ENCODE results near the gene MYO3B.
"Not testable (repeated sequence)": the region's sequence is repeated elsewhere in the genome, so short reads cannot be mapped to it uniquely, and the experiment has no call there.

MYO3B gene

DNA sequence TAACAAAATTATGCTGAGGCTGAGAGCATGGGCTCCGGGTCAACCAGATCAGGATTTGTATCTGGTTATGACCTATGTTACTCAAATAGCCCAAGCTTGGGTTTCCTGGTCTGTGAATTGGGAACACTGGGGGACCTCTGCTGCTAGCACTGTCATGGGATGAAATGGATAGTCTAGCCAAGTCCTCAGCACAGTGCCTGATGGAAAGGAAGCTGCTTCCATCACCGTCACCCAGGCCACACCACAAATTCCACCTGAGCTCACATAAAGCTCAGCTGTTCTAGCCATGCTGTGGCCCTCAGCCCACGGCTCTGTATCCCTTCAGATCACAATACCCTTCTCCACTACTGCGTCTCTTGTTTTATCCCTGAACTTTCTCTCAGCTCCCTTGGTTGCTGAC, 357.6 kb downstream of the MYO3B start:
- Histone ChIP-seq H3K4me3 (no peak overlapping the region), H3K36me3 (ENCODE audit: insufficient read depth, low read length) (no peaks in the 10 kb centered on the region), H3K9ac (ENCODE audit: insufficient read length) (no peak overlapping the region), H3K9me3 (ENCODE audit: low read depth, low read length) (no peaks in the 10 kb centered on the region), H3K27ac (no peak overlapping the region)
- no peak for DNase-seq (ENCODE audit: low read depth, low spot score)
- TF ChIP-seq EZH2 (IDR thresholded peaks at IDR 0.05) (no peak), FOXP2 (optimal IDR thresholded peaks at IDR 0.05; ENCODE audit: control extremely low read depth, extremely low read length, insufficient read depth) (no peak), POLR2AphosphoS5 (IDR thresholded peaks at IDR 0.05; ENCODE audit: borderline replicate concordance, low read depth, low read length) (no peak)

DNA sequence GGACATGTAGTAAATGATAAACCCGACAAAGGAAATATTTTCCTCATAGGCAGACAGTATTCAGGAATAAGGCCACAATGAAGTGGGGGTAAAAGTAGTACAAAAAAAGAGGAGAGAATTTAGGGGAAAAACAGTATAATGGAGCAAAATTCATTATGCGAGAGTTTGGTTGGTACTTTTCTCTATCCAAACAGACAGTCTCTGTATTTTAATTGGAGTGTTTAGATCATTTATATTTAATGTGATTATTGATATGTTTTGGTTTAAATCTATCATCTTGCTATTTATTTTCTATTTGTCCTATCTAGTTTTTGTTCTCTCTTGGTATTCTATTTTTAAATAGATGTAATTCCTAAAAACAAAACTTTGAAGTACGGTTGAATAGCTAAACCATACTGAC, 366.9 kb downstream of the MYO3B start:
- Histone ChIP-seq H3K27ac (no peak overlapping the region), H3K36me3 (ENCODE audit: insufficient read depth, low read length) (no peaks in the 10 kb centered on the region), H3K9me3 (ENCODE audit: low read depth, low read length) (no peaks in the 10 kb centered on the region), H3K4me3 (no peak overlapping the region), H3K9ac (ENCODE audit: insufficient read length) (no peak overlapping the region)
- no peak for TF ChIP-seq POLR2AphosphoS5 (IDR thresholded peaks at IDR 0.05; ENCODE audit: borderline replicate concordance, low read depth, low read length)
- no peak for TF ChIP-seq FOXP2 (optimal IDR thresholded peaks at IDR 0.05; ENCODE audit: control extremely low read depth, extremely low read length, insufficient read depth)
- TF ChIP-seq EZH2 (IDR thresholded peaks at IDR 0.05) = no peak
- DNase-seq (ENCODE audit: low read depth, low spot score) = no peak

GRCh38 chr2:170548304-170548703, 370.4 kb downstream of the MYO3B start:
- no peak for DNase-seq (ENCODE audit: low read depth, low spot score)
- no peak overlapping the region for H3K9ac ChIP-seq (ENCODE audit: insufficient read length)
- H3K27ac ChIP-seq = no peak overlapping the region
- H3K36me3 ChIP-seq (ENCODE audit: insufficient read depth, low read length) = no peaks in the 10 kb centered on the region
- no peak overlapping the region for H3K4me3 ChIP-seq
- H3K9me3 ChIP-seq (ENCODE audit: low read depth, low read length) = no peaks in the 10 kb centered on the region
- TF ChIP-seq FOXP2 (optimal IDR thresholded peaks at IDR 0.05; ENCODE audit: control extremely low read depth, extremely low read length, insufficient read depth) (no peak), EZH2 (IDR thresholded peaks at IDR 0.05) (no peak), POLR2AphosphoS5 (IDR thresholded peaks at IDR 0.05; ENCODE audit: borderline replicate concordance, low read depth, low read length) (no peak)

- DNase-seq (ENCODE audit: low read depth, low spot score) = no peak
- Histone ChIP-seq H3K27ac (no peak overlapping the region), H3K9me3 (ENCODE audit: low read depth, low read length) (no peaks in the 10 kb centered on the region), H3K9ac (ENCODE audit: insufficient read length) (no peak overlapping the region), H3K36me3 (ENCODE audit: insufficient read depth, low read length) (no peaks in the 10 kb centered on the region), H3K4me3 (no peak overlapping the region)
- TF ChIP-seq POLR2AphosphoS5 (IDR thresholded peaks at IDR 0.05; ENCODE audit: borderline replicate concordance, low read depth, low read length) = no peak
- TF ChIP-seq EZH2 (IDR thresholded peaks at IDR 0.05) = no peak
- no peak for TF ChIP-seq FOXP2 (optimal IDR thresholded peaks at IDR 0.05; ENCODE audit: control extremely low read depth, extremely low read length, insufficient read depth)
Measured at GRCh38 chr2:170550501-170550900, 372.6 kb downstream of the MYO3B start.

DNA sequence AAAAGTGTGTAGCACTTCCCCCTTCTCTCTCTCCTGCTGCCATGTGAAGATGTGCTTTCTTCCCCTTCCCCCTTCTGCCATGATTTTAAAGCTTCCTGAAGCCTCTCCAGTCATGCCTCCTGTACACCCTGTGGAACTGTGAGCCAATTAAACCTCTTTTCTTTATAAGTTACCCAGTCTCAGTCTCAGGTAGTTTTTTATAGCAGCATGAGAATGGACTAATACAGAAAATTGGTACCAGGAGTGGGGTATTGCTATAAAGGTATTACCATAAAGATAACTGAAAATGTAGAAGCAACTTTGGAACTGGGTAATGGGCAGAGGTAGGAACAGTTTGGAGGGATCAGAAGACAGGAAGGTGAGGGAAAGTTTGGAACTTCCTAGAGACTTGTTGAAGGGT, 374.0 kb downstream of the MYO3B start:
- DNase-seq (ENCODE audit: low read depth, low spot score); H3K9ac ChIP-seq (ENCODE audit: insufficient read length): not testable (repeated sequence)

GRCh38 chr2:170553748-170554147, 375.8 kb downstream of the MYO3B start:
- H3K27ac ChIP-seq = no peak overlapping the region
- H3K9me3 ChIP-seq (ENCODE audit: low read depth, low read length) = no peaks in the 10 kb centered on the region
- no peak overlapping the region for H3K9ac ChIP-seq (ENCODE audit: insufficient read length)
- no peak for DNase-seq (ENCODE audit: low read depth, low spot score)
- TF ChIP-seq EZH2 (IDR thresholded peaks at IDR 0.05) = no peak
- TF ChIP-seq POLR2AphosphoS5 (IDR thresholded peaks at IDR 0.05; ENCODE audit: borderline replicate concordance, low read depth, low read length) = no peak
- TF ChIP-seq FOXP2 (optimal IDR thresholded peaks at IDR 0.05; ENCODE audit: control extremely low read depth, extremely low read length, insufficient read depth) = no peak
- H3K36me3 ChIP-seq (ENCODE audit: insufficient read depth, low read length) = no peaks in the 10 kb centered on the region
- H3K4me3 ChIP-seq = no peak overlapping the region

More for the DNA sequence above, 374.0 kb downstream of the MYO3B start:
- H3K9me3 ChIP-seq (ENCODE audit: low read depth, low read length); H3K4me3 ChIP-seq; H3K36me3 ChIP-seq (ENCODE audit: insufficient read depth, low read length); H3K27ac ChIP-seq: not testable (repeated sequence)

GRCh38 chr2:170554278-170554955, 376.5 kb downstream of the MYO3B start:
- no peak overlapping the region for H3K27ac ChIP-seq
- no peaks in the 10 kb centered on the region for H3K9me3 ChIP-seq (ENCODE audit: low read depth, low read length)
- no peak overlapping the region for H3K9ac ChIP-seq (ENCODE audit: insufficient read length)
- no peak for TF ChIP-seq POLR2AphosphoS5 (IDR thresholded peaks at IDR 0.05; ENCODE audit: borderline replicate concordance, low read depth, low read length)
- no peak for TF ChIP-seq EZH2 (IDR thresholded peaks at IDR 0.05)
- no peak for TF ChIP-seq FOXP2 (optimal IDR thresholded peaks at IDR 0.05; ENCODE audit: control extremely low read depth, extremely low read length, insufficient read depth)
- no peaks in the 10 kb centered on the region for H3K36me3 ChIP-seq (ENCODE audit: insufficient read depth, low read length)
- no peak overlapping the region for H3K4me3 ChIP-seq
- no peak for DNase-seq (ENCODE audit: low read depth, low spot score)

GRCh38 chr2:170562928-170563327, 385.0 kb downstream of the MYO3B start:
- no peak for DNase-seq (ENCODE audit: low read depth, low spot score)
- Histone ChIP-seq H3K9me3 (ENCODE audit: low read depth, low read length) (no peaks in the 10 kb centered on the region), H3K36me3 (ENCODE audit: insufficient read depth, low read length) (no peaks in the 10 kb centered on the region), H3K4me3 (no peak overlapping the region), H3K27ac (no peak overlapping the region), H3K9ac (ENCODE audit: insufficient read length) (no peak overlapping the region)
- TF ChIP-seq FOXP2 (optimal IDR thresholded peaks at IDR 0.05; ENCODE audit: control extremely low read depth, extremely low read length, insufficient read depth) (no peak), POLR2AphosphoS5 (IDR thresholded peaks at IDR 0.05; ENCODE audit: borderline replicate concordance, low read depth, low read length) (no peak), EZH2 (IDR thresholded peaks at IDR 0.05) (no peak)

DNA sequence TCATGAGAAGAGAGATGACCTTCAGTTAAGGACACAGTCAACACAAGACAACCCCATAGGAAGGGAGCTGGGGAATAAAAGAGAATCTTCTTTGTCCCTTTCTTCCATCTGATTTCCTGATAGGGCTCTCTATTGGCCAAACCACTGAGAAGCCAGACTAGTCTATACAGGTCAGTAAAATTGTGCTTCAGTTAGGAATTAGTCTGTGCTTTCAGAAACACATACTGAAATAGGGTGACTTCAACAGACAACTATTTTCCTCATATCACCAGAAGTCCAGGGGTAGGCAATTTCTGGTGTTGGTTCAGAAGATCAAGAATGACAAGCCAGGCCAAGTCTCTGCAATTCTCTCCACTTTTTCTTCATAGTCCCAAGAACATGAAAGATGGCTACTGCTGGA, 385.5 kb downstream of the MYO3B start:
- no peaks in the 10 kb centered on the region for H3K9me3 ChIP-seq (ENCODE audit: low read depth, low read length)
- no peak for DNase-seq (ENCODE audit: low read depth, low spot score)
- no peak for TF ChIP-seq FOXP2 (optimal IDR thresholded peaks at IDR 0.05; ENCODE audit: control extremely low read depth, extremely low read length, insufficient read depth)
- TF ChIP-seq POLR2AphosphoS5 (IDR thresholded peaks at IDR 0.05; ENCODE audit: borderline replicate concordance, low read depth, low read length) = no peak
- no peak for TF ChIP-seq EZH2 (IDR thresholded peaks at IDR 0.05)
- H3K4me3 ChIP-seq = no peak overlapping the region
- H3K9ac ChIP-seq (ENCODE audit: insufficient read length) = no peak overlapping the region
- H3K27ac ChIP-seq = no peak overlapping the region
- H3K36me3 ChIP-seq (ENCODE audit: insufficient read depth, low read length) = no peaks in the 10 kb centered on the region
